GM23338 (cell line): Measurements from ENCODE around the gene GNL3. TPM values are rescaled to one million over a fixed set of nuclear protein-coding genes. Genes with fewer than 3 reads are reported as not detected.

Source experiments
- ATAC-seq: fragments of 200-7000 bp; cut with Tn5 transposase; 3 replicates; pipeline ENCODE4 v1.9.1; 2020
- DNase-seq: peaks from one replicate; pipeline ENCODE4 v3.0.0-alpha.2; 2015; ENCODE audit warnings: low spot score
- H2AFZ ChIP-seq: fragments of 200-600 bp; sonication (generic); 2 replicates; pipeline ENCODE4 v1.8.0; 2016; ENCODE audit warnings: antibody characterized with exemption, mild to moderate bottlenecking, moderate library complexity
- H3F3A ChIP-seq: fragments of 200-600 bp; sonication (generic); replicated peaks from 2 replicates; pipeline ENCODE4 v1.8.0; 2017; ENCODE audit warnings: antibody characterized with exemption, mixed run types, low read depth
- H3K27ac ChIP-seq: fragments of 200-600 bp; sonication (generic); 2 replicates; pipeline ENCODE4 v1.6.1; 2016; ENCODE audit warnings: low read depth
- H3K27me3 ChIP-seq: fragments of 200-600 bp; sonication (generic); 2 replicates; pipeline ENCODE4 v1.8.0; 2016; ENCODE audit warnings: mild to moderate bottlenecking, mixed run types, moderate library complexity; ENCODE audit not compliant: insufficient read depth
- H3K36me3 ChIP-seq: fragments of 200-600 bp; sonication (generic); 2 replicates; pipeline ENCODE4 v1.8.0; 2016; ENCODE audit warnings: mild to moderate bottlenecking; ENCODE audit not compliant: insufficient read depth
- H3K4me1 ChIP-seq: fragments of 200-600 bp; sonication (generic); 2 replicates; pipeline ENCODE4 v1.8.0; 2016; ENCODE audit warnings: mild to moderate bottlenecking, moderate library complexity; ENCODE audit not compliant: insufficient read depth
- H3K4me2 ChIP-seq: fragments of 200-600 bp; sonication (generic); 2 replicates; pipeline ENCODE4 v1.7.1; 2017; ENCODE audit warnings: mixed run types
- H3K4me3 ChIP-seq: fragments of 200-600 bp; sonication (generic); 2 replicates; pipeline ENCODE4 v1.6.1; 2016; ENCODE audit warnings: mixed run types
- H3K79me2 ChIP-seq: fragments of 200-600 bp; sonication (generic); replicated peaks from 2 replicates; pipeline ENCODE4 v1.8.0; 2017; ENCODE audit warnings: mild to moderate bottlenecking; ENCODE audit not compliant: insufficient read depth
- H3K9me2 ChIP-seq: fragments of 200-600 bp; sonication (generic); 2 replicates; pipeline ENCODE4 v1.8.0; 2017; ENCODE audit not compliant: insufficient read depth
- H4K20me1 ChIP-seq: fragments of 200-600 bp; sonication (generic); replicated peaks from 2 replicates; pipeline ENCODE4 v1.8.0; 2017; ENCODE audit warnings: mild to moderate bottlenecking; ENCODE audit not compliant: insufficient read depth
- H3K27ac Mint-ChIP-seq: 2 replicates; pipeline ENCODE4 v1.8.0; 2020; ENCODE audit warnings: inconsistent platforms, mild to moderate bottlenecking, moderate library complexity, mixed read lengths
- H3K27me3 Mint-ChIP-seq: 3 replicates; pipeline ENCODE4 v1.8.0; 2022; ENCODE audit warnings: low read depth, mild to moderate bottlenecking, moderate library complexity, mixed read lengths, inconsistent platforms; ENCODE audit not compliant: insufficient read depth, poor library complexity
- H3K36me3 Mint-ChIP-seq: 3 replicates; pipeline ENCODE4 v1.8.0; 2021; ENCODE audit warnings: low read depth, mild to moderate bottlenecking, inconsistent platforms, moderate library complexity, mixed read lengths
- H3K4me1 Mint-ChIP-seq: 3 replicates; pipeline ENCODE4 v1.8.0; 2020; ENCODE audit warnings: mild to moderate bottlenecking, inconsistent platforms, mixed read lengths
- H3K4me3 Mint-ChIP-seq: 3 replicates; pipeline ENCODE4 v1.8.0; 2021; ENCODE audit warnings: moderate library complexity, mild to moderate bottlenecking, inconsistent platforms, mixed read lengths
- H3K9me3 Mint-ChIP-seq: 3 replicates; pipeline ENCODE4 v1.8.0; 2020; ENCODE audit warnings: moderate library complexity, mild to moderate bottlenecking, inconsistent platforms, mixed read lengths
- CREB1 ChIP-seq: fragments of 250-450 bp; sonication (Bioruptor Pico); IDR thresholded peaks from 2 replicates; pipeline ENCODE4 v1.5.0; 2020; ENCODE audit warnings: low read depth, mild to moderate bottlenecking, moderate library complexity
- EZH2 ChIP-seq: fragments of 200-600 bp; sonication (generic); IDR thresholded peaks from one replicate; pipeline ENCODE4 v1.8.0; 2017; ENCODE audit warnings: antibody characterized with exemption, mild to moderate bottlenecking, low read depth; ENCODE audit not compliant: unreplicated experiment
- EZH2phosphoT487 ChIP-seq: fragments of 200-600 bp; sonication (generic); IDR thresholded peaks from one replicate; pipeline ENCODE4 v1.8.1; 2018; ENCODE audit warnings: antibody characterized with exemption; ENCODE audit not compliant: unreplicated experiment
- JUNB ChIP-seq: IDR thresholded peaks from one replicate; pipeline ENCODE4 v1.6.1; 2016; ENCODE audit warnings: antibody characterized with exemption; ENCODE audit not compliant: unreplicated experiment
- NANOG ChIP-seq: IDR thresholded peaks from 2 replicates; pipeline ENCODE4 v1.6.1; 2016; ENCODE audit warnings: antibody characterized with exemption, borderline replicate concordance
- POLR2AphosphoS5 ChIP-seq: IDR thresholded peaks from 2 replicates; pipeline ENCODE4 v1.6.1; 2016; ENCODE audit warnings: antibody characterized with exemption, low read depth
- STAT1 ChIP-seq: IDR thresholded peaks from one replicate; pipeline ENCODE4 v1.6.1; 2016; ENCODE audit warnings: antibody characterized with exemption; ENCODE audit not compliant: unreplicated experiment
- ZNF114 ChIP-seq: fragments of 250-450 bp; sonication (Bioruptor Pico); IDR thresholded peaks from 2 replicates; pipeline ENCODE4 v1.5.0; 2020; ENCODE audit warnings: mild to moderate bottlenecking, moderate library complexity
- polyA plus RNA-seq: library from polyadenylated mRNA; unstranded; fragments of >200 nt; fragmentation: Nextera tagmentation; extraction: Ambion mirVana; gene quantifications from 2 replicates; pipeline ENCODE4 v1.2.1, GENCODE V29; 2016
- total RNA-seq: library from RNA; depleted of rRNA; stranded (reverse); fragments of >200 nt; shearing (Covaris generic); gene quantifications from 2 replicates; pipeline ENCODE4 v1.2.3, GENCODE V29; 2014
- TF ChIP-seq, protein P1 (sequence below): IDR thresholded peaks from one replicate; pipeline ENCODE4 v1.6.1; 2018; ENCODE audit warnings: antibody characterized with exemption; ENCODE audit not compliant: unreplicated experiment
- TF ChIP-seq, protein P2 (sequence below): IDR thresholded peaks from 2 replicates; pipeline ENCODE4 v1.6.1; 2016; ENCODE audit warnings: antibody characterized with exemption

The GNL3 gene
- total and polyA plus RNA-seq, 2 experiments from 2014 or later, result 169 to 205 TPM

DNA sequence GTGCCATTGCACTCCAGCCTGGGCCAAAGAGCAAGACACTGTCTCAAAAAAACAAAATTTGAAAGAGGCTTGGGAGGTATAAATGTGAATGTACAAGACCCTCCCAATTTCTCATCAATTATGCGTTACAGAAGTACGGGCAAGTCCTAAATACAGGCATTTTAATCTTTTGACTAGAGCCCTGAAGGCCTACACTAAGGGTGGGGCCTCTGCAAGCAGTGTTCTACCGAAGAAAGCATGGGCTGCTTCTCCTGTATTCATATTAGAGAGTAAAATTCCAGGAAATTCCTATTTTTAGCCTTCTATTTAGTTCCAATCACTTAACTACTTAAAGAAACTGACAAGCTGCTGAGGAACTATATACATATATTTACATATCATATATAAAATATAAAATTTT is 25.8 kb upstream of the GNL3 start (continued):
- TF ChIP-seq, protein P1, sequence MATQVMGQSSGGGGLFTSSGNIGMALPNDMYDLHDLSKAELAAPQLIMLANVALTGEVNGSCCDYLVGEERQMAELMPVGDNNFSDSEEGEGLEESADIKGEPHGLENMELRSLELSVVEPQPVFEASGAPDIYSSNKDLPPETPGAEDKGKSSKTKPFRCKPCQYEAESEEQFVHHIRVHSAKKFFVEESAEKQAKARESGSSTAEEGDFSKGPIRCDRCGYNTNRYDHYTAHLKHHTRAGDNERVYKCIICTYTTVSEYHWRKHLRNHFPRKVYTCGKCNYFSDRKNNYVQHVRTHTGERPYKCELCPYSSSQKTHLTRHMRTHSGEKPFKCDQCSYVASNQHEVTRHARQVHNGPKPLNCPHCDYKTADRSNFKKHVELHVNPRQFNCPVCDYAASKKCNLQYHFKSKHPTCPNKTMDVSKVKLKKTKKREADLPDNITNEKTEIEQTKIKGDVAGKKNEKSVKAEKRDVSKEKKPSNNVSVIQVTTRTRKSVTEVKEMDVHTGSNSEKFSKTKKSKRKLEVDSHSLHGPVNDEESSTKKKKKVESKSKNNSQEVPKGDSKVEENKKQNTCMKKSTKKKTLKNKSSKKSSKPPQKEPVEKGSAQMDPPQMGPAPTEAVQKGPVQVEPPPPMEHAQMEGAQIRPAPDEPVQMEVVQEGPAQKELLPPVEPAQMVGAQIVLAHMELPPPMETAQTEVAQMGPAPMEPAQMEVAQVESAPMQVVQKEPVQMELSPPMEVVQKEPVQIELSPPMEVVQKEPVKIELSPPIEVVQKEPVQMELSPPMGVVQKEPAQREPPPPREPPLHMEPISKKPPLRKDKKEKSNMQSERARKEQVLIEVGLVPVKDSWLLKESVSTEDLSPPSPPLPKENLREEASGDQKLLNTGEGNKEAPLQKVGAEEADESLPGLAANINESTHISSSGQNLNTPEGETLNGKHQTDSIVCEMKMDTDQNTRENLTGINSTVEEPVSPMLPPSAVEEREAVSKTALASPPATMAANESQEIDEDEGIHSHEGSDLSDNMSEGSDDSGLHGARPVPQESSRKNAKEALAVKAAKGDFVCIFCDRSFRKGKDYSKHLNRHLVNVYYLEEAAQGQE, result no peak
- TF ChIP-seq POLR2AphosphoS5, result no peak

DNA sequence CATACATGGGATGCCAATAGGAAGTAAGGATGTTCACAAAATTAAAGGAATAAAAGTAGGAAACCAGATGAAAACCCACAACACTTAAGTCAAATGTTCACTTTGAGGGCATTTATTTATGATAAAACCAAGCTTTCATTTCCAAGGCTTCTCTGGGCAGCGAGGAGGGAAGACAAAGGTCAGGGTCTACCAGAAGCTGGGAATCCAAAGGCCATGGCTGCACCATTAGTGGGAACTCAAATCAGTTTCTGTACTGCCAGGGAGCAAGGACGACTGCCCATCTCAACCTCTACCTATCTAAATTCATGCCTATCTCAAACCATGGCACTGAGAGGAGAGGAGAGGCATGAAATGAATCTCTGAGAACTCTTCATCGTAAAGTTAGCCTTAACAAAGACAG is 22.7 kb upstream of the GNL3 start:
- Mint-ChIP-seq H3K9me3 (no peaks in the 10 kb centered on the region), H3K4me3 (no peak overlapping the region), H3K4me1 (no peaks in the 10 kb centered on the region; the same call in 2 of the 3 replicates), H3K27ac (no peak overlapping the region), H3K36me3 (peaks cover 53% of the 10 kb centered on the region), H3K27me3 (peaks cover 2% of the 10 kb centered on the region)
- no peak for TF ChIP-seq NANOG
- Histone ChIP-seq H3K4me3 (no peak overlapping the region), H2AFZ (no peak overlapping the region), H3K27me3 (no peaks in the 10 kb centered on the region), H3K36me3 (peaks cover 32% of the 10 kb centered on the region), H3F3A (no peaks in the 10 kb centered on the region), H3K79me2 (no peaks in the 10 kb centered on the region; the same call in 1 of the 2 replicates), H3K27ac (no peak overlapping the region), H3K4me2 (no peak overlapping the region), H4K20me1 (no peaks in the 10 kb centered on the region; the same call in none of the 2 replicates), H3K4me1 (no peaks in the 10 kb centered on the region; the same call in 1 of the 2 replicates), H3K9me2 (no peaks in the 10 kb centered on the region)
- ATAC-seq (no peak), DNase-seq (no peak)

DNA sequence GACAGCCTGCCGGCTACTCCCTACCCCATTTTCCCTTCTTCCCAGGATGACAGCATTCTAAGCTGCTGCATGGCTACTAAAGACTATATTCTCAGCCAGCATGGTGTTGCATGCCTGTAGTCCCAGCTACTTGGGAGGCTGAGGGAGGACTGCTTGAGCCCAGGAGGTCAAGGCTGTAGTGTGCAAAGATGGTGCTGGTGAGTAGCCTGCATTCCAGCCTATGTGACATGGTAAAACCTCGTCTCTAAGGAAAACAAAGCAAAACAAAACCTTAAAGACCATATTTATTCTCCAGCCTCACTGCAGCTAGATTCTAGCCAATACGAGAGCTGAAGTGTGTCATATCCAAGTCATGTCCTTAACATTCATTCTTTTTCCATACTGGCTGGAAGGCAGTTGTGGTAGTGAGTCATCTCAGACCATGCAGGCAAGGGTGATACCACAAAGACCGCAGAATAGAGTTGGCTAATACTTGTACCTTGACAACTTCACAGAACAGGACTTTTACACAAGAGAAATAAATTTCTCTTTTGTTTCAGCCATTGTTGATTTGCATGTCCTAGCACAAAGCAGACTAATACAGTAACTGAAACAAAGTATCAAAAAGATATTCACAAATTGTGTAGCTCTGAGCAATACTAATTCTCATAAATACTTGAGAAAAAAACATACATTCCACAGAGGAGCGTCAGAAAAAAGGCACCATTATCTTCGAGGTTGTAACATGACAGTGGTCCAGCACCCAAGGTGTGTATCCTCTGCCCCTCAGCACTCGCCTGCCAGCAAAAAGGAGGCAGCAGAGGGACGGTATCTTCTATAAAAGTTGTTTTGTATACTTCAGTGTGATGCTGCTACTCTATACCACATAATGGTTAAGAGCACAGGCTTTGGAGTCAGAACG is 15.0 kb upstream of the GNL3 start:
- Histone ChIP-seq H3K79me2 (peaks cover 23% of the 10 kb centered on the region), H3K36me3 (peaks cover 12% of the 10 kb centered on the region), H3K27me3 (no peaks in the 10 kb centered on the region), H2AFZ (no peak overlapping the region), H3K4me1 (peaks cover 13% of the 10 kb centered on the region; the same call in 1 of the 2 replicates), H3F3A (0 out of 2 replicates have a peak, but pooled peaks cover 5% of the 10 kb centered on the region), H4K20me1 (peaks cover 13% of the 10 kb centered on the region), H3K9me2 (no peaks in the 10 kb centered on the region), H3K4me2 (no peak overlapping the region), H3K27ac (0 out of 2 replicates have a peak overlapping the region, but pooled peaks have one; percentile 29), H3K4me3 (no peak overlapping the region)
- peaks cover 3% of the 10 kb centered on the region; the same call in 2 of the 3 replicates for H3K4me1 Mint-ChIP-seq
- H3K4me3 Mint-ChIP-seq, result no peak overlapping the region
- DNase-seq (no peak), ATAC-seq (peak; percentile 39; the same call in 2 of the 3 replicates)
- peaks cover 33% of the 10 kb centered on the region for H3K36me3 Mint-ChIP-seq
- no peaks in the 10 kb centered on the region for H3K9me3 Mint-ChIP-seq
- peak overlapping the region; percentile 72; the same call in 1 of the 2 replicates for H3K27ac Mint-ChIP-seq
- H3K27me3 Mint-ChIP-seq, result no peaks in the 10 kb centered on the region
- TF ChIP-seq EZH2phosphoT487, result no peak
- no peak for TF ChIP-seq CREB1 (CRISPR knock-in tag)
- TF ChIP-seq POLR2AphosphoS5, result no peak
- no peak for TF ChIP-seq ZNF114 (CRISPR knock-in tag)
- TF ChIP-seq EZH2, result no peak
- TF ChIP-seq NANOG, result no peak
- TF ChIP-seq, protein P2, sequence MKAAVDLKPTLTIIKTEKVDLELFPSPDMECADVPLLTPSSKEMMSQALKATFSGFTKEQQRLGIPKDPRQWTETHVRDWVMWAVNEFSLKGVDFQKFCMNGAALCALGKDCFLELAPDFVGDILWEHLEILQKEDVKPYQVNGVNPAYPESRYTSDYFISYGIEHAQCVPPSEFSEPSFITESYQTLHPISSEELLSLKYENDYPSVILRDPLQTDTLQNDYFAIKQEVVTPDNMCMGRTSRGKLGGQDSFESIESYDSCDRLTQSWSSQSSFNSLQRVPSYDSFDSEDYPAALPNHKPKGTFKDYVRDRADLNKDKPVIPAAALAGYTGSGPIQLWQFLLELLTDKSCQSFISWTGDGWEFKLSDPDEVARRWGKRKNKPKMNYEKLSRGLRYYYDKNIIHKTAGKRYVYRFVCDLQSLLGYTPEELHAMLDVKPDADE, result no peak
- no peak for TF ChIP-seq STAT1
- TF ChIP-seq JUNB, result no peak
